HG02763 (cell line): ENCODE results near the gene DOCK3.

ENCODE experiments used
- ATAC-seq: cut with Tn5 transposase; IDR thresholded peaks from one replicate; pipeline ENCODE4 v1.9.1; 2021; ENCODE audit warnings: mild to moderate bottlenecking, moderate library complexity; ENCODE audit not compliant: unreplicated experiment

Gene DOCK3

DNA sequence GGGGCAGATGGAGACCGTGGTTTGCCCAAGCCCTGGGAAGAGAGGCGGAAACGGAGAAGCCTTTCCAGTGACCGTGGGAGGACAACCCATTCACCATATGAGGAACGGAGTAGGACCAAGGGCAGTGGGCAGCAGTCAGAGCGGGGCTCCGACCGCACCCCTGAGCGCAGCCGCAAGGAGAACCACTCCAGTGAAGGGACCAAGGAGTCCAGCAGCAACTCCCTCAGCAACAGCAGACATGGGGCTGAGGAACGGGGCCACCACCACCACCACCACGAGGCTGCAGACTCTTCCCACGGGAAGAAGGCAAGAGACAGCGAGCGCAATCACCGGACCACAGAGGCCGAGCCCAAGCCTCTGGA, 718.4 kb downstream of the DOCK3 start:
- ATAC-seq = no peak

DNA sequence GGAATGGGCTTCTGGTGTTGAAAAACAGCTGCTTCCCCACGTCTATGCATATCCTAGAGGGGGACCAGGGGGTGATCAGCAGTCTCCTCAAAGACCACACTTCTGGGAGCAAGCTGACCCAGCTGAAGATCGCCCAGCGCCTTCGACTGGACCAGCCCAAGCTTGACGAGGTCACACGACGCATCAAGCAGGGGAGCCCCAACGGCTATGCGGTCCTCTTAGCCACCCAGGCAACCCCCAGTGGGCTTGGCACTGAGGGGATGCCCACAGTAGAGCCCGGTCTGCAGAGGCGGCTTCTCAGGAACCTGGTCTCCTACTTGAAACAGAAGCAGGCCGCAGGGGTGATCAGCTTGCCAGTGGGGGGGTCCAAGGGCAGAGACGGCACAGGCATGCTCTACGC, 718.8 kb downstream of the DOCK3 start:
- ATAC-seq = no peak

DNA sequence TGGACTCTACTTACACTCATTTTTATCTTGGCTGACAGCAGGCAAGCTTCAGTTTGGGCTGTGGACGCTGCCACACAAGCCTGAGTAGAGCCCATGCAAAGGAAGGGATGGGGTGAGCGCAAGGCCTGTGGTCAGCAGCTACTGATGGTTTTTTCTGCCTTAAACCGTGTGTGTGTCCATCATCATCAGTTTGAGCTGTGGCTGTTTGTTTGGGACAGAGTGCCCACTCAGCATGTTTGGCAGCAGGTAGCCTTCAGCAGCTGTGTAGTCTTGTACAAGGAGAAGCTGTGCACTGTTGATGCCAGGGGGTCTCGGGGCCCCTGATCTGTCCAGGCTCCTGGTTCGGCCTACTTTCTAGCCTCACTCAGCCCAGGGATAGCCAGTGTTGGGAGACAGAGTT, 719.8 kb downstream of the DOCK3 start:
- no peak for ATAC-seq

DNA sequence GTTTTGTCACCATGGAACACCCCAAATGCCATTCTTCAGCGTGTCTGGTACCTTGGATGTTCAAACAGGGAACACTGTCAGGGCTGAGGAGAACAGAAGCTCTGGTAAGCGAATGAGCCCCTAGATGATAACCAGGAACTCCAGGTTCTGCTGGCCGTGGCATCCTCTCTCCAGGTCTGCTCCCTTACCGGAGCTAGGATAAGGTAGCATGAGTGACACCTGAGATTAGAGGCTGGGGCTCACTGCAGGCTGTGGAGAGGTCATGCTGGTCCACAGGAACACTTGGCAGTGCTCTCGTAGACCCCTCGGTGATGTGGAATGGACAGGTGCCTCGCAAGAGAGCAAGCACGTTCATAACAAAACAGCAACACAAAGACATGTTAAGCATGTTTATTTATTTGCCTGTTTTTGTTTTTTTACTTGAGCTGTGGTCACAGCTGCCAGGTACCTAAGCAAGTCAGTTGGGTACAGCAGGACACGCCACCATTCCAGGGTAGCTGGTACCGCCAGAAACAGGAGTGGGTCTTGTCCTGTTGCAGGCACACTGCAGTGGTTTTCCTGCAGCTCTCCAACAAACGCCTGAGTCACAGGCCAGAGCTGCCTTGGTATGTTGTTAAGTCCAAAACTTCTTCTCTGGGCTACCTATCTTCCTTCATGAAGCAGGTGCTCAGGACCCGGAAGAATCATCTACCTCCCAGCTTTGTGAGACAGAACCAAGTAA, 720.9 kb downstream of the DOCK3 start:
- no peak for ATAC-seq

DNA sequence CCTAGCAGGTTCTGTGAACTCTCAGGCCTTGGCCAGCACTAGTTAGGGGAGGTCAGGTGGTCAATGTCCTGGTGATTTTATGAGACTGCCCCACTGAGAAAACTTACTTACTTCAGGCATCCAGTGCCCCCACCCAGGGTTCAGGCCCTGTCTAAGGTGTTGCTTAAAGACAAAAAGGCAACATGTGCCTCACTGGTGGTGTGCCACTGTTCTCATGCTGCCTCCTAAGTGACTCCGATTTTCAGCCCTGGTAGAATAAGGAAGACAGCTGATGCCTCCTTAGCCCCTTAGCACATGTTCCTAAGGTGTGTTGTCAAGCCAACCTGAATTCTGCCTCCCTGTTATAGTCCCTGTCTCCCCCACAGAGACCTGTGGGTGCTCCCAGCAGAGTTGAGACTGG, 721.7 kb downstream of the DOCK3 start:
- no peak for ATAC-seq

DNA sequence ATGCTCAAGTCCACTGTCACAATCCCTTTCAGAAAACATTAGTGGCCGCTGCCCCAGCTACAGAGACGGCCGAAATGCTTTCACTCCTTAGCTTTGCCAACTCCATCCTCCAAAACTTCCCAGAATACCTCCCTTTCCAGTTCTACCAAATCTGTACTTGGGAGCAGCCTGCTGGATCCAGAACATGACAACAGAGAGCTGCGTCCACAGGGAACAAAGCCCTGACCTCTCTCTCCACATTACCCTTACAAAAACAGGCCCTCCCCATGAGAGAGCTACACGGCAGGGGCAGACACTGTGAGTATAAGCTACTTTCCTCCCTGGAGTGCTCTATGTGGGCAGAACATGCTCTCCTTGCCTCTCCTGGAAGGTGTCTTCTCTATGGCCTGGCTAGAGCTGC, 722.7 kb downstream of the DOCK3 start:
- ATAC-seq = no peak

DNA sequence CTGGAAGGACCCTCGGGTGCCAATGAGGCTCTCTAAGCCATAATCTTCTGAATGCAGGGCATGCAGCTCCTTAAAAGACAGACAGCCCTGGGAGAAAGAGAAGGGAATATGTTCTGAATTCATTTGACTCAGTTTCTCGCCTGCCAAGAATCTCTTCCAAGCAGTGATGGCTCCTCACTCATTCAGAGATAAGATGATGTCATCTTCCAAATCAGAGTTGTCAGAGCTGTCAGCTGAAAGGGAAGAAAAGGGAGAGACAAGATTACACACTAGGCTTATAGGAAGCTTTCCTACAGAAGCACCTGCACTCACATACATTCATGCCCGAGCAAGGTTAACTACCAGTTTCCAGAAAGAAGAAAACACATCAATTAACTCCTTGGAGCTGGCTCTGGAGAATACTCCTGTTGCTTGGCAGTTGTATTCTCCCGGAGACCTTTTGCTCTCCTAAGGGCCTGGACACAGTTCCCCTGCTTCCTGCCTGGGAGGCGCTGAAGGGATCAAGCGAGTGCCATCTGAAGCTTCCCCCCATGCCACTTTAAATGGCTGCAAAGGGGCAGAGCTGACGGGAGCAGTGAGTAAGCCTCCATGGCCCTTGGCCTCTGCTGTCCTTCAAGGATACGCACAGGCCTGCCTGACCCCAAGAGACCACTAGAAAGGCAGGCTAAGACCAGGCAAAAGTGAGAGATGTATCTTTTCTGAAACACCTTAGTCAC, 724.0 kb downstream of the DOCK3 start:
- no peak for ATAC-seq

DNA sequence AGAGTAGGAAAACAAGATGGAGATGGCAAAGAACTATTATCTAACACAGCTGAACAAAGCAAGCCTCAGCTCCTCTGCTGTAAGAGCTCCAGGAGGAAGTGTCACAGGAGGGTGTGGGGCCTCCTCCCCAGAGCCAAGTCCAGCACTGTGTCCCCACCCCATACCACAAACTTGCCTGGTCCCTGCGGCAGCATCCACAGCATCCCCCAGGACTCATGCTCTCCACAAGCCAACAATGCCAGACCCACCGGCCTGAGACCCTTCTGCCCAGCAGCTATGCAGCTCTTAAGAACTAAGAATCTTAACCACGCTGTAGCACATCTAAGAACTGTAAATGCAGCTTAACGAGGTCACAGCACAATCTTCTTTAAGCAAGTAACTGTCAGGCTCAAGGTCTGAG, 725.4 kb downstream of the DOCK3 start:
- ATAC-seq = no peak

DNA sequence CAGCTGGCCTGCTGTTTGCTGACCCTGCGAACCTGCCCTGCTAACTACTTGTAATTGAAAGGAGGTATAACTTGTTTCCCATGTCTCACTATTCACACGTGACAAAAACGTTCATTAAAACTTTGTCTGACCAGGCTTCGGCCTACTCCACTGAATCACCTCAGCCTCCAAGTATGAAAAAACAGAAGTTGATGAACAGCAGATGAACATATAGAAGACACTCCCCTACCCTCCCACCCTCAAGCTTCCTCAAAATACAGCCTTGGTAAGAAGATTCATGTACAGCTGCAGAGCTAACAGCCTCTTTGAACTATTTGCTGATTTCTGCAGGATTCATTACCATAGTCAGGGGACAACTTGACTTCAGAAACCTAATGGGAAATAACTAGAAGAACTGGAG, 727.0 kb downstream of the DOCK3 start:
- no peak for ATAC-seq

DNA sequence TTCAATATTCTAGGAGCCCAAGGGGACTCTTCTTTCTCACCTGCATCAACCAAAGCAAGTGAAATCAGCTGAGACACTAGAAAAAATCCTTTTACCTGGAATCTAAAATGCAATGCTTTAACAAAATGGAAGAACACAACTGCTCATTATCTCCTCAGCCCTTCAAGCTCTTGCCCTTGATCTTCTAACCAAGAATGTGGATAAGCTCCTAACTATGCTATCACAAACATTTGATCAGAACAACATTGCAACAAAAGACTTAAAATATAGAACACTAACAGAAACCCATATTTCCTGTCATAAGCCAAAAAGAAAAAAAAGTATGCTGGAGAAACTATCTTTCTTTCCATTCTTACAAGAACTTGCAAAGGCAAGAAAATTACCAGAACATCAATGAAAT, 728.9 kb downstream of the DOCK3 start:
- ATAC-seq = no peak

DNA sequence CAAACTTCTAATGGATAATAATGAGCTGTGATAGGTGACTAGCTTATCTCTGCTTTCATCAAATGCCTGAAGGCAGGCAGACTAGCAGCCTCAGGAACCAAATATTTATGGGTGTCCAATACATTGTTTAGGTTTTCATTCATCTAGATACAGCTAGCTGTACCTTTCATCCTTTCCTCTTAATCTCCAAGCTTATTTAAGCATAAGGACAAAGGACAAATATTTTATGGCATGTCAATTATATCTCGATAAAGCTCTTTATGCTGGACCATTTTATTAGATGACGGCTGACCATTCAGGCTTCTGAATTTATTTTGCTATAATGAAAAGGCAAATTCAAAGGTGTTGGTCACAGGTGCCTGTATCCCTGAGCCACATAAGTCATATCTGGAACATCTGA, 733.3 kb downstream of the DOCK3 start:
- ATAC-seq = no peak

DNA sequence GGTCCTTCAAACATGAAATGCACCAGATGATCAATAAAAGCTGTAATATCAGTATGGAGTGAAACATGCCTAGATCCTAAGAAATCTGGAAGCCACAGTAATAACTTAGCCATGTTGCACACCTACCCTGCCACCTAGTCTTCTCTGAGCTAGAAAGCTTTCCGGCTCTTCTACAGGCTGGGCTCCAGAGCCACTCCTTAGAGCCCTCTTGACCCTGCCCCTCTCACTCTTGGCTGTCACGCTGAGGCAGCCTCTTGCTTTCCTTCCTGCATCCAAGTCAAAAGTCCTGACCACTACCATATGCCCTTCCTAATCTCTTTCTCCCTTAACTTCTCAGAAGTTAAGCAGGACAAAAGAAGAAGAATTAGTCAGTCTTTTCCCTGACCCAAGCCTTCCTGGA, 734.1 kb downstream of the DOCK3 start:
- no peak for ATAC-seq

DNA sequence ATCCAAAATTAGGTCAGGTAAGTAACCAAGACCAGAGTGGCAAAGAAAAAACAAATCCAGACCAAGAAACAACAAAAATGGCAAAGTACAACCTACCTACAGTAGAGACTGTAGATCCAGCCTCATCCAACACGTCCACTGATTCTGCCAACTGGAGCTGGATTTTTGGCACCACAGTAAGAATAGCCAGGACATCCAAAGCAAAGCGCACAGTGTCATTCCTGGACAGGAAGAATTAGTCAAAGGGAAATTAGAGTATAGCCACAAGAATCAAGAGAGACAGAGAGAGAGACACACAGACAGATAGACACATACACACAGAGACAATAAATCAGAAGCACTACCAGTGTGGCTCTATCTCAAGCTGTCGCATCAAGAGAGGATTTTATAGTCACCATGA, 747.5 kb downstream of the DOCK3 start:
- ATAC-seq = no peak

DNA sequence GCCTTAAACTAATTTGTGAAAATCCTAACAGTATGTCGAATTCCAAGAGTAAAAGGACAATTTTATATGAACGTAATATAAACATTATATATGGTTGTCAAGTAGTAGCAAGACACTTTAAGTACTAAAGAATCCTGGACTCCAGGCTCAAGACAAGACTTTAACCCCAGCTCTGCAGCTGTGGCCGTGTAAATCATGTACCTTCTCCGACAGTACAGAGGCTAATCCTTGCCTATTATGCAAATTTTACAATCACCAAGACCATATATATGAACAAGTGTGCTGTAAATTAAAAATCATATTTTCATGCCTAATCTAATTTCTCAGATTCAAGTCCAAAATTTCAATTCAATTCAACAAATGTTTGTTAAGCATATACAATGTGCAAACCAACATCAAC, 752.2 kb downstream of the DOCK3 start:
- no peak for ATAC-seq

DNA sequence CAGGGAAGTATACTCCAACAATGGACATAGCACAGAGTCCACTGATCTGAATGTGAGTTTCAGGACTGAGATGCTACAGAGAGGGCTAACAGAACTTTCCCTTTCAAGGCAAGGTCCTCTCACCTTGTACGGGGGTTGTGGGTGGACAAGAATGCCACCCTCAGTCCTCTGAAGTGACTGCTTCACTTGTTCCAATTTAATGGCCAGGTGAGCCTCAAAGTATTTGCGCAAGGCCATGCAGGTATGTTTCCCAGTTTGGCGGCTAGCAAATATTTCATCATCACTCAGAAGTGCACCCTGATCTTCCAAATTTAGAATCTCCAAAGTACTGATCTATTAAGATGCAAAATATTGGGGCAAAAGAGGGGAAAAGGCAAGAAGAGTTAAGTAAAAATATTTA, 754.4 kb downstream of the DOCK3 start:
- ATAC-seq = no peak
